ENCODE data around the gene ARFGAP3. TPM values are rescaled to one million over a fixed set of nuclear protein-coding genes. Genes with fewer than 3 reads are reported as not detected.

The ARFGAP3 gene
- total RNA-seq, 4 donors from 2014 or later: 28.2 to 43.8 (median 36.0) TPM

DNA sequence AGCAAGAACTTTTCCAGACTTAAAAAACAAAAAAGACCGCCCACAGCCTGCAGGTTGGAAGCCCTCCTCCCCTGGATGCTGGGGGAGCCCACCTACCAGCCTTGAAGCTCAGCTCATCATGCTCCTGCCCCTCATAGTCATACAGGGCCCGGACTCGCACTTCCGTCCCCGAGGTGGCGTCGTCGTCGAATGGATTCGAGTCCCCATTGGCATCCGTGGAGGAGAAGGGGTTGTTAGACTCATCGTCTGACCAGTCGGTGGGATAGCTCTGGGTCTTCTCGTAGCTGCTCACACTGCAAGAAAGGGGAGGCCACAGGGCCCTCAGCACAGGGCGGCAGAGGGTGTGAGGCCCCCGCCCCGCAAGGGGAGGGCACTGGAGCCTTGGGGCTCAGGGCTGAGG, 19.0 kb upstream of the ARFGAP3 start:
- ATAC-seq: no peak
- Histone ChIP-seq H3K9me3 (no peaks in the 10 kb centered on the region), H3K27ac (no peak overlapping the region), H3K4me3 (no peak overlapping the region), H3K27me3 (no peaks in the 10 kb centered on the region), H3K36me3 (peaks cover 0 to 55% of the 10 kb centered on the region in 2 donors), H3K4me1 (peaks cover 25 to 52% of the 10 kb centered on the region in 2 donors)
- TF ChIP-seq, protein P1, sequence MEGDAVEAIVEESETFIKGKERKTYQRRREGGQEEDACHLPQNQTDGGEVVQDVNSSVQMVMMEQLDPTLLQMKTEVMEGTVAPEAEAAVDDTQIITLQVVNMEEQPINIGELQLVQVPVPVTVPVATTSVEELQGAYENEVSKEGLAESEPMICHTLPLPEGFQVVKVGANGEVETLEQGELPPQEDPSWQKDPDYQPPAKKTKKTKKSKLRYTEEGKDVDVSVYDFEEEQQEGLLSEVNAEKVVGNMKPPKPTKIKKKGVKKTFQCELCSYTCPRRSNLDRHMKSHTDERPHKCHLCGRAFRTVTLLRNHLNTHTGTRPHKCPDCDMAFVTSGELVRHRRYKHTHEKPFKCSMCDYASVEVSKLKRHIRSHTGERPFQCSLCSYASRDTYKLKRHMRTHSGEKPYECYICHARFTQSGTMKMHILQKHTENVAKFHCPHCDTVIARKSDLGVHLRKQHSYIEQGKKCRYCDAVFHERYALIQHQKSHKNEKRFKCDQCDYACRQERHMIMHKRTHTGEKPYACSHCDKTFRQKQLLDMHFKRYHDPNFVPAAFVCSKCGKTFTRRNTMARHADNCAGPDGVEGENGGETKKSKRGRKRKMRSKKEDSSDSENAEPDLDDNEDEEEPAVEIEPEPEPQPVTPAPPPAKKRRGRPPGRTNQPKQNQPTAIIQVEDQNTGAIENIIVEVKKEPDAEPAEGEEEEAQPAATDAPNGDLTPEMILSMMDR (IDR thresholded peaks at IDR 0.05 in 4 of 5, conservative IDR thresholded peaks at IDR 0.05 in 1 of 5): no peak
- no peak for TF ChIP-seq POLR2A (IDR thresholded peaks at IDR 0.05)
- intact Hi-C loops (cut with DNase I; ENCODE audit: low total_unique reads): no loop called here
- in situ Hi-C loops (cut with MboI; ENCODE audit: low sequenced_read_pairs in 4 of 4): no loop called here
- no peak for DNase-seq

DNA sequence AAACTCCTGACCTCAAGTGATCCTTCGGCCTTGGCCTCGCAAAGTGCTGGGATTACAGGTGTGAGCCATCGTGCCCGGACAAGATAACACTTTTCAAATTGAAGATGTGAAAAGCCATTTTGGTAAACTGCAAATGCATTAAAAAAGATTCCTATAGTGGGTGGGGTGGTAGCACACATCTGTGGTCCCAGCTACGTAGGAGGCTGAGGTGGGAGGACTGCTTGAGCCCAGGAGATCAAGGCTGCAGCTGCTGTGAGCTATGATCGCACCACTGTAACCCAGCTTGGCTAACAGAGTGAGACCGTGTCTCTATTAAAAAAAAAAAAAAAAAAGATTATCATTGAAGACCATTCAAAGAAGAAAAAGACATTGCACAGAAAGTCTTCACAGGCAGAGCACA, 16.9 kb upstream of the ARFGAP3 start:
- peaks cover 20 to 39% of the 10 kb centered on the region in 2 donors for H3K4me1 ChIP-seq
- H3K4me3 ChIP-seq: no peak overlapping the region
- H3K36me3 ChIP-seq: peaks cover 0 to 69% of the 10 kb centered on the region in 2 donors
- in situ Hi-C loops (cut with MboI; ENCODE audit: low sequenced_read_pairs in 4 of 4) (loop anchor here in 3 of 4 donors (5.0 to 25.0 kb wide), 3 partner anchors 88 to 163 kb away; no protein-coding TSS in a partner anchor), intact Hi-C loops (cut with DNase I; ENCODE audit: low total_unique reads) (no loop called here)
- DNase-seq (no peak), ATAC-seq (no peak)
- H3K27me3 ChIP-seq: no peaks in the 10 kb centered on the region
- peak overlapping the region in 2 of 4 donors; percentile 71 to 80 for H3K27ac ChIP-seq
- TF ChIP-seq POLR2A (IDR thresholded peaks at IDR 0.05): no peak
- TF ChIP-seq, protein P1 (IDR thresholded peaks at IDR 0.05 in 4 of 5, conservative IDR thresholded peaks at IDR 0.05 in 1 of 5): no peak
- no peaks in the 10 kb centered on the region for H3K9me3 ChIP-seq

DNA sequence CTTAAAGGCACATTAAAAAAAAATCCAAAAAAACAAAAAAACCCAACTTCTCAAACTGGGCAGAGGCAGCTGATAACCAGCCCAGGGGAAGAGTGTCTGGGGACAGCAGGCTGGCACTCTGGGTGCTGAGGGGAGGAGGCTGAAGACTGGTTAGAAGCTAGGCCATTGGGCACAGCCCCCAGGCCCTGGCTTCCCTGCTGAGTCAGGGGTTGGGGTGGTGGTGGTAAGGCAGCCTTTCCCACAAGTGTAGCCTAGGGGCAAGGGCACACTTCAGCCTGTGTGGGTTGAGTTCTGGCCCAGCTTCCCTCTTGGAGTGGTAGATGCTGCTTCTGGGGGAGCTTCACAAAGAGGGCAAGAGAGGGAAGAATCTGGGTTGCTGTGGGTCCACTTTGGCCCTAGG, 16.3 kb upstream of the ARFGAP3 start:
- intact Hi-C loops (cut with DNase I; ENCODE audit: low total_unique reads): no loop called here
- Histone ChIP-seq H3K4me3 (no peak overlapping the region), H3K9me3 (no peaks in the 10 kb centered on the region), H3K4me1 (peaks cover 26 to 39% of the 10 kb centered on the region in 2 donors), H3K36me3 (peaks cover 0 to 63% of the 10 kb centered on the region in 2 donors), H3K27me3 (no peaks in the 10 kb centered on the region), H3K27ac (peak overlapping the region; percentile 54 to 80 (median 68))
- ATAC-seq: no peak
- in situ Hi-C loops (cut with MboI; ENCODE audit: low sequenced_read_pairs in 4 of 4): loop anchor here in 3 of 4 donors (5.0 to 25.0 kb wide), 3 partner anchors 89 to 164 kb away; no protein-coding TSS in a partner anchor
- DNase-seq: no peak
- TF ChIP-seq, protein P1 (IDR thresholded peaks at IDR 0.05 in 4 of 5, conservative IDR thresholded peaks at IDR 0.05 in 1 of 5): no peak
- no peak for TF ChIP-seq POLR2A (IDR thresholded peaks at IDR 0.05)

DNA sequence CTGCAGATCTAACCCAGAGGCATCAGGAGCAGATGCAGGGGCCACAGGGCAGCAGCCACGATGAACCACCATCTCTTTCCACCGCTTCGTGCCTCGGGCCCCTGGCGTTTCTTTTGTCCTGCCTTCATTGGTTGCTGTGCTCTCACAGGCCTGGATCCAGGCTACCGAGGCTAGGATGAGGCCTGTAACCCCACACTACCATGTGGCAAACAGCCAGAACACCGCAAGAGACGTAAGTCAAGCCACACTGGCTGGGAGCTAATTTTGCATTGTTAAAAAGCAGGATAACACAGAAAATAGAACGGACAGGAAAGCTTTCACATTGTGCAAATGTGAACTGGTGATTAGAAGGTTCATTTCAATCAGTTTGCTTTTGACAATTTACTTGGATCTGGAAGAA, 15.7 kb upstream of the ARFGAP3 start:
- Histone ChIP-seq H3K4me1 (peaks cover 28 to 35% of the 10 kb centered on the region in 2 donors), H3K27me3 (no peaks in the 10 kb centered on the region), H3K36me3 (peaks cover 0 to 57% of the 10 kb centered on the region in 2 donors), H3K9me3 (no peaks in the 10 kb centered on the region), H3K27ac (peak overlapping the region; percentile 54 to 80 (median 68)), H3K4me3 (no peak overlapping the region)
- intact Hi-C loops (cut with DNase I; ENCODE audit: low total_unique reads) (no loop called here), in situ Hi-C loops (cut with MboI; ENCODE audit: low sequenced_read_pairs in 4 of 4) (loop anchor here in 3 of 4 donors (5.0 to 25.0 kb wide), 3 partner anchors 89 to 164 kb away; no protein-coding TSS in a partner anchor)
- DNase-seq: peak; percentile 57 to 82
- TF ChIP-seq, protein P1 (IDR thresholded peaks at IDR 0.05 in 4 of 5, conservative IDR thresholded peaks at IDR 0.05 in 1 of 5): no peak
- no peak for TF ChIP-seq POLR2A (IDR thresholded peaks at IDR 0.05)
- ATAC-seq: peak; percentile 51 to 57
